K562 (cell line): ENCODE results near the gene MBD3. TPM values are rescaled to one million over a fixed set of nuclear protein-coding genes. Genes with fewer than 3 reads are reported as not detected.
"Not testable (repeated sequence)": the region's sequence is repeated elsewhere in the genome, so short reads cannot be mapped to it uniquely, and the experiment has no call there.

ENCODE experiments used
- ATAC-seq: fragments of 200-7000 bp; cut with Tn5 transposase; 3 replicates; pipeline ENCODE4 v1.9.1; 2020; ENCODE audit warnings: moderate library complexity
- BruUV-seq: library from RNA; stranded (reverse); fragments of 400-500 nt; replicated peaks from 2 replicates; lab custom pipeline; 2021; lab: Mats Ljungman, UMichigan
- CTCF ChIA-PET: fragments of 300-600 bp; formaldehyde crosslinking; extraction: SDS; loops from one replicate; lab custom pipeline; 2021; ENCODE audit warnings: low intra/inter-chr PET ratio; lab: Yijun Ruan, JAX
- POLR2A ChIA-PET: fragments of 300-600, 350-650 bp; sonication (Branson Sonifier 250); formaldehyde crosslinking; extraction: SDS; loops from one replicate; lab custom pipeline; 2021; ENCODE audit warnings: antibody characterized with exemption, inconsistent platforms; lab: Yijun Ruan, JAX
- DNase-seq, 4 experiments: peaks; one replicate each; pipeline versions ENCODE4 v3.0.0 to v3.0.0-alpha.2; 2011 to 2018; ENCODE audit warnings: low spot score in 3 of 4, mixed read lengths in 3 of 4; ENCODE audit errors: extremely low read depth in 1 of 4
- FAIRE-seq: peaks from 2 replicates; lab custom pipeline; 2011; peaks lifted over from hg19 to GRCh38; lab: Jason Lieb, UNC
- H2AFZ ChIP-seq: 2 replicates; pipeline ENCODE4 v1.6.0; 2011; ENCODE audit warnings: low read depth, low read length, control low read depth, inconsistent platforms
- H3K27ac ChIP-seq: fragments of 200-600 bp; 3 replicates; pipeline ENCODE4 v1.8.0; 2011; ENCODE audit warnings: low read depth, mild to moderate bottlenecking, control low read depth, inconsistent platforms, low read length, moderate library complexity, mixed read lengths; ENCODE audit errors: extremely low read depth
- H3K27me3 ChIP-seq, 2 experiments: fragments of 300-600 bp in 1 of 2; 2 replicates in 1 of 2; 3 replicates in 1 of 2; pipeline versions ENCODE4 v1.6.0 to v1.8.0; 2011; ENCODE audit warnings: inconsistent platforms in 2 of 2, low read length in 2 of 2, mild to moderate bottlenecking in 1 of 2, mixed read lengths in 1 of 2, moderate library complexity in 1 of 2; ENCODE audit not compliant: control insufficient read depth in 2 of 2, insufficient read depth in 2 of 2
- H3K36me3 ChIP-seq: fragments of 300-600 bp; 3 replicates; pipeline ENCODE4 v1.8.0; 2011; ENCODE audit warnings: mild to moderate bottlenecking, low read length, inconsistent platforms; ENCODE audit not compliant: control insufficient read depth, insufficient read depth
- H3K4me1 ChIP-seq, 2 experiments: fragments of 200-600 bp in 1 of 2; replicated peaks in 1 of 2; 2 replicates in 1 of 2; 3 replicates in 1 of 2; pipeline versions ENCODE4 v1.5.1 to v1.8.0; 2011; ENCODE audit warnings: inconsistent platforms in 2 of 2, low read length in 2 of 2, mild to moderate bottlenecking in 1 of 2, mixed read lengths in 1 of 2, moderate library complexity in 1 of 2; ENCODE audit not compliant: control insufficient read depth in 2 of 2, insufficient read depth in 2 of 2
- H3K4me2 ChIP-seq: 2 replicates; pipeline ENCODE4 v1.6.1; 2011; ENCODE audit warnings: low read length, control low read depth, inconsistent platforms, mixed read lengths; ENCODE audit not compliant: insufficient read depth
- H3K4me3 ChIP-seq: fragments of 200-600 bp; sonication (generic), shearing (Covaris generic); 2 replicates; pipeline ENCODE4 v1.5.1; 2016; ENCODE audit warnings: control low read depth, inconsistent platforms
- H3K79me2 ChIP-seq: fragments of 200-600 bp; 3 replicates; pipeline ENCODE4 v1.8.0; 2011; ENCODE audit warnings: low read length, inconsistent platforms; ENCODE audit not compliant: control insufficient read depth, insufficient read depth
- H3K9ac ChIP-seq, 2 experiments: 2 replicates each; pipeline versions ENCODE4 v1.6.0 to v1.6.1; 2011; ENCODE audit warnings: low read depth in 2 of 2, low read length in 2 of 2, control low read depth in 1 of 2, inconsistent platforms in 1 of 2, mild to moderate bottlenecking in 1 of 2, mixed read lengths in 1 of 2; ENCODE audit not compliant: insufficient read depth in 1 of 2
- H3K9me1 ChIP-seq: one replicate; pipeline ENCODE4 v1.6.0; 2011; ENCODE audit warnings: inconsistent platforms, mild to moderate bottlenecking, low read length, moderate library complexity; ENCODE audit not compliant: control insufficient read depth, insufficient read depth
- H3K9me3 ChIP-seq: replicated peaks from 2 replicates; pipeline ENCODE4 v1.5.1; 2011; ENCODE audit warnings: low read depth, low read length, inconsistent platforms; ENCODE audit not compliant: control insufficient read depth, insufficient read depth
- H4K20me1 ChIP-seq: replicated peaks from 2 replicates; pipeline ENCODE4 v1.6.1; 2011; ENCODE audit warnings: low read length, inconsistent platforms, mixed read lengths; ENCODE audit not compliant: control insufficient read depth, insufficient read depth
- CBX8 ChIP-seq: fragments of 200-600 bp; sonication (generic); IDR thresholded peaks from 2 replicates; pipeline ENCODE4 v1.6.1; 2012; ENCODE audit warnings: borderline replicate concordance, mixed run types, low read depth, mild to moderate bottlenecking, moderate library complexity, mixed read lengths, low read length, control low read depth, inconsistent platforms; ENCODE audit not compliant: poor library complexity, severe bottlenecking; ENCODE audit errors: extremely low read depth
- HNRNPL ChIP-seq: fragments of 200-400 bp; formaldehyde crosslinking; IDR thresholded peaks from 2 replicates; pipeline ENCODE4 v1.6.1; 2017; ENCODE audit warnings: low read depth, mild to moderate bottlenecking, low read length
- IFI16 ChIP-seq: fragments of 250-450 bp; sonication (Bioruptor Pico); IDR thresholded peaks from 2 replicates; pipeline ENCODE4 v2.1.2; 2022; ENCODE audit warnings: mild to moderate bottlenecking, inconsistent platforms
- KLF6 ChIP-seq: fragments of 250-450 bp; sonication (Bioruptor Pico); IDR thresholded peaks from 2 replicates; pipeline ENCODE4 v1.4.0; 2020; ENCODE audit warnings: mild to moderate bottlenecking, moderate library complexity, borderline replicate concordance
- MBD1 ChIP-seq: fragments of 250-450 bp; sonication (Bioruptor Pico); IDR thresholded peaks from 2 replicates; pipeline ENCODE4 v1.8.0; 2022; ENCODE audit warnings: inconsistent platforms
- PML ChIP-seq: IDR thresholded peaks from 2 replicates; pipeline ENCODE4 v1.6.1; 2012; ENCODE audit warnings: low read length, inconsistent platforms
- POLR3A ChIP-seq: IDR thresholded peaks from 2 replicates; pipeline ENCODE4 v1.6.1; 2011; ENCODE audit warnings: borderline replicate concordance, mild to moderate bottlenecking, moderate library complexity; ENCODE audit not compliant: insufficient read length, insufficient read depth; ENCODE audit errors: extremely low read depth
- RBFOX2 ChIP-seq: fragments of 200-400 bp; formaldehyde crosslinking; IDR thresholded peaks from 2 replicates; pipeline ENCODE4 v1.6.1; 2017; ENCODE audit warnings: low read depth, mild to moderate bottlenecking, low read length, moderate library complexity
- SIRT6 ChIP-seq: IDR thresholded peaks from one replicate; pipeline ENCODE4 v1.6.1; 2012; ENCODE audit warnings: low read depth, mild to moderate bottlenecking, control low read depth, inconsistent platforms, low read length, moderate library complexity
- TEAD4 ChIP-seq, 2 experiments: sonication (generic) in 1 of 2; formaldehyde crosslinking in 1 of 2; IDR thresholded peaks; 2 replicates each; pipeline versions ENCODE4 v1.6.1 to v1.8.0; 2012 to 2022; ENCODE audit warnings: borderline replicate concordance in 1 of 2, inconsistent platforms in 1 of 2, low read length in 1 of 2, mild to moderate bottlenecking in 1 of 2, missing genetic modification reagents in 1 of 2
- ZBTB7A ChIP-seq: IDR thresholded peaks from 2 replicates; pipeline ENCODE4 v1.6.1; 2011; ENCODE audit warnings: low read depth, mild to moderate bottlenecking, low read length, moderate library complexity, borderline replicate concordance; ENCODE audit not compliant: control insufficient read depth
- ZFPM2 ChIP-seq: fragments of 250-450 bp; sonication (Bioruptor Pico); IDR thresholded peaks from 2 replicates; pipeline ENCODE4 v1.5.1; 2022; ENCODE audit warnings: mild to moderate bottlenecking
- ZNF165 ChIP-seq: fragments of 250-450 bp; sonication (Bioruptor Pico); IDR thresholded peaks from 2 replicates; pipeline ENCODE4 v1.4.0; 2020; ENCODE audit warnings: borderline replicate concordance
- ZNF589 ChIP-seq: fragments of 200-800 bp; sonication (Bioruptor generic); IDR thresholded peaks from 2 replicates; pipeline ENCODE4 v1.6.1; 2016; ENCODE audit warnings: low read depth, missing genetic modification characterization, missing compliant biosample characterization
- WGBS: fragments of 100-300 bp; shearing (Covaris generic); methylation state at CpG from one replicate; pipeline ENCODE4 v1.1.6; 2016; ENCODE audit warnings: low coverage, mixed read lengths; ENCODE audit not compliant: insufficient coverage; ENCODE audit errors: missing lambda C conversion rate; 5-methylcytosine and 5-hydroxymethylcytosine counted together
- in situ Hi-C: fragments of 300-500 bp; cut with MboI; formaldehyde crosslinking; loops from 4 replicates; pipeline ENCODE4 v1.15.0; 2018; ENCODE audit warnings: inconsistent platforms, mixed read lengths
- intact Hi-C: fragments of 100-400 bp; cut with micrococcal nuclease; formaldehyde crosslinking; loops from 2 replicates; pipeline ENCODE4 v1.14.2; 2022
- polyA plus RNA-seq, 8 experiments: library from polyadenylated mRNA; depleted of rRNA in 4 of 8; stranded (reverse) in 5 of 8; unstranded in 3 of 8; fragments of >200 nt; fragmentation: Nextera tagmentation in 2 of 8; fragmentation: Illumina TruSeq in 1 of 8; extraction: Ambion mirVana in 2 of 8; extraction: Trizol in 1 of 8; gene quantifications; 2 replicates each; pipeline versions ENCODE4 v1.2.1 to v1.2.3, GENCODE V29; 2011 to 2014; ENCODE audit warnings: inconsistent platforms in 1 of 8, missing spikeins in 1 of 8
- total RNA-seq, 7 experiments: library from RNA; depleted of rRNA in 6 of 7; stranded (reverse); fragments of >200 nt in 6 of 7; fragmentation: Illumina TruSeq in 2 of 7; extraction: Trizol in 2 of 7; gene quantifications; 2 replicates each; pipeline versions ENCODE4 v1.2.1 to v1.2.3, GENCODE V29; 2011 to 2021; ENCODE audit warnings: low replicate concordance in 1 of 7

MBD3 gene
- total and polyA plus RNA-seq, 9 of the 15 experiments (the other 6 are each of a cell fraction or from before 2014, with no cell fraction given) = 0.24 to 137 (median 30.9) TPM

DNA sequence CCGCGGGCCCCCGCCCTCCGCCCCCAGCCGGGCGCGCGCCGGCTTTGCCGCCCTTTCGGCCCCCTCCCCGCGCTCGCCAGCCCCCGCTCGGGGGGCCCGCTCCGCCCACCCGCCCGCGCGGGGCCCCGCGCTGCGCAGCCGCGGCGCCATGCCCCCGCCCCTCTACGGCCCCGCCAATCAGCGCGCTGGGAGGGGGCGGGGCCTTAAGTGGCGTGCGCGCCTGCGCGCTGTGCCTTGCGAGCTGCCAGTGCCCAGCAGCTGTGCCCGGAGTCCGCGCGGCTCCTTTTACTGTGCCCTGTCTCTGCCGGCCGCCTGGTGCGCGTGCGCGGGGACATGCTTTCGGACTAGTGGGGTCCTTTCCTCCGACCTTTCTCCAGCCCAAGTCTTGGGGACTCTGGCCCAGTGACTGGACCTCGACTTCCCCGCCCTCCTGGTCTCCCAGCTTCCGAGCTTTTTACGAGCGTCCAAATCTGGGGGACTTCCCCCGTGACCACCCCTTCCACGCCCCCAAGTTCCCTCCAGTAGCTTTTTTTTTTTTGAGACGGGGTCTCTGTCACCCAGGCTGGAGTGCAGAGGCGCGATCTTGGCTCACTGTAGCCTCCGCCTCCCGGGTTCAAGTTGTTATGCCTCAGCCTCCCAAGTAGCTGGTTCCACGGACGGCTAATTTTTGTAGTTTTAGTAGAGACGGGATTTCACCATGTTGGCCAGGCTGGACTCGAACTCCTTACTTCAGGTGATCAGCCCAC, at the start of gene MBD3 (continued):
- TF ChIP-seq SIRT6 (no peak), HNRNPL (peak; percentile 72; the same call in 1 of the 2 replicates), ZFPM2 (CRISPR knock-in tag) (no peak), KLF6 (CRISPR knock-in tag) (no peak), ZNF165 (CRISPR knock-in tag) (no peak), MBD1 (CRISPR knock-in tag) (no peak), CBX8 (no peak), ZNF589 (no peak), POLR3A (no peak), TEAD4 (IDR thresholded peaks at IDR 0.05; ENCODE audit: low read length) (no peak), TEAD4 (CRISPR knock-in tag; IDR thresholded peaks at IDR 0.05; ENCODE audit: borderline replicate concordance) (no peak), PML (no peak), RBFOX2 (no peak), ZBTB7A (peak; percentile 97), IFI16 (CRISPR knock-in tag) (no peak)

DNA sequence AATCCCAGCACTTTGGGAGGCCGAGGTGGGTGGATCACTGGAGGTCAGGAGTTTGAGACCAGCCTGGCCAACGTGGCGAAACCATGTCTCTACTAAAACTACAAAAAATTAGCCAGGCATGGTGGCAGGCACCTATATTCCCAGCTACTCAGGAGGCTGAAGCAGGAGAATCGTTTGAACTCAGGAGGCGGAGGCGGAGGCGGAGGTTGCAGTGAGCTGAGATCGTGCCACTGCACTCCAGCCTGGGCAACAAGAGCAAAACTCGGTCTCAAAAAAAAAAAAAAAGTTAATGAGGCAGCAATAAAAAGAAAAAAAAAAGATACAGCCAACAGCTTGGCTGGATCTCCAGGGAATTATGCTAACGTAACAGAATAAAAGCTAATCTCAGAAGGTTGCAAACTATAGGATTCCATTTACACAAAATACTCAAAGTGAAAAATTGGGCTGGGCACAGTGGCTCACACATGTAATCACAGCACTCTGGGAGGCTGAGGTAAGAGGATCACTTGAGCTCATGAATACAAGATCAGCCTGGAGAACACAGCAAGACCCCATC, 48.3 kb upstream of the MBD3 start:
- ATAC-seq, in situ Hi-C loops, H3K4me2 ChIP-seq, H3K9me3 ChIP-seq, H3K27ac ChIP-seq, H4K20me1 ChIP-seq, CTCF ChIA-PET, H3K4me3 ChIP-seq, H3K27me3 ChIP-seq, DNase-seq, H3K9me1 ChIP-seq, H2AFZ ChIP-seq, BruUV-seq, FAIRE-seq, intact Hi-C loops, H3K9ac ChIP-seq: not testable (repeated sequence)
- peaks cover 96% of the 10 kb centered on the region; the same call in 2 of the 3 replicates for H3K36me3 ChIP-seq
- H3K4me1 ChIP-seq = peaks cover 0 to 31% of the 10 kb centered on the region in 2 experiments; a peak in 1 of 5 replicates
- POLR2A ChIA-PET = interaction anchor here (0.6 to 1.0 kb wide), 7 partner anchors 8 to 178 kb away, joined by 3 to 5 read pairs (median 3); no protein-coding TSS in a partner anchor
- 96% methylated on average over 7 of the region's 10 CpGs for WGBS
- peaks cover 52% of the 10 kb centered on the region for H3K79me2 ChIP-seq
